ENCODE measurements around the gene HTN3. TPM values are rescaled to one million over a fixed set of nuclear protein-coding genes. Genes with fewer than 3 reads are reported as not detected.

The HTN3 gene
- not detected in 2 replicates for total RNA-seq (2014; rRNA removed; shearing (Covaris generic))

GRCh38 chr4:70028159-70028558 lies at the start of gene HTN3:
Gene HTN3, plus strand, starts transcription at chr4:70028459. Its CDS starts 2,282 bp downstream, at chr4:70030741.

GRCh38 chr4:69995526-69996016 lies 32.7 kb upstream of the HTN3 start, which contains the start of gene STATH:
Gene STATH, plus strand, starts transcription at chr4:69995966. Its CDS starts 2,472 bp downstream, at chr4:69998438.

GRCh38 chr4:70050138-70050537 lies 21.9 kb downstream of the HTN3 start, which contains the start of gene HTN1:
Gene HTN1, plus strand, starts transcription at chr4:70050438. Its CDS starts 2,639 bp downstream, at chr4:70053077.

Other genes with a start within 250 kb of the HTN3 start
- gene SULT1E1, start 168.3 kb upstream of the HTN3 start, total RNA-seq (2014; rRNA removed; shearing (Covaris generic)) = not detected in 2 replicates
- not detected in 2 replicates for gene CSN1S1, start 97.4 kb upstream of the HTN3 start, total RNA-seq (2014; rRNA removed; shearing (Covaris generic))
- gene CSN2, start 62.7 kb upstream of the HTN3 start, total RNA-seq (2014; rRNA removed; shearing (Covaris generic)) = not detected in 2 replicates
- gene STATH, start 32.5 kb upstream of the HTN3 start, total RNA-seq (2014; rRNA removed; shearing (Covaris generic)) = not detected in 2 replicates
- gene HTN1, start 22.0 kb downstream of the HTN3 start, total RNA-seq (2014; rRNA removed; shearing (Covaris generic)) = not detected in 2 replicates
- not detected in 2 replicates for gene PRR27, start 125.8 kb downstream of the HTN3 start, total RNA-seq (2014; rRNA removed; shearing (Covaris generic))
- not detected in 2 replicates for gene ODAM, start 167.3 kb downstream of the HTN3 start, total RNA-seq (2014; rRNA removed; shearing (Covaris generic))
- not detected in 2 replicates for gene FDCSP, start 197.7 kb downstream of the HTN3 start, total RNA-seq (2014; rRNA removed; shearing (Covaris generic))
- gene CSN3, start 214.1 kb downstream of the HTN3 start, total RNA-seq (2014; rRNA removed; shearing (Covaris generic)) = not detected in 2 replicates